HTR-8/SVneo (cell line): ENCODE results near the gene EXOC6B.
"Not testable (repeated sequence)": the region's sequence is repeated elsewhere in the genome, so short reads cannot be mapped to it uniquely, and the experiment has no call there.

Source experiments
- DNase-seq: peaks from one replicate; pipeline ENCODE4 v3.0.0; 2011; ENCODE audit warnings: low spot score, mixed read lengths; ENCODE audit not compliant: insufficient read length
- FAIRE-seq: peaks from 2 replicates; lab custom pipeline; 2011; peaks lifted over from hg19 to GRCh38; lab: Jason Lieb, UNC

EXOC6B gene

GRCh38 chr2:72512376-72512775, 313.5 kb downstream of the EXOC6B start:
- FAIRE-seq = no peak
- DNase-seq = no peak

GRCh38 chr2:72511906-72512305, 313.9 kb downstream of the EXOC6B start:
- FAIRE-seq = no peak
- DNase-seq = no peak

- FAIRE-seq = no peak
- no peak for DNase-seq
These were observed 328.1 kb downstream of the EXOC6B start for GRCh38 chr2:72497763-72498162.

GRCh38 chr2:72496479-72496878, 329.4 kb downstream of the EXOC6B start:
- FAIRE-seq = no peak
- DNase-seq = no peak

- DNase-seq = no peak
- no peak for FAIRE-seq
These were observed 331.4 kb downstream of the EXOC6B start for GRCh38 chr2:72494392-72494791.

GRCh38 chr2:72484622-72485021, 341.2 kb downstream of the EXOC6B start:
- not testable (repeated sequence) for FAIRE-seq

GRCh38 chr2:72483346-72483745, 342.5 kb downstream of the EXOC6B start:
- FAIRE-seq = no peak

More at GRCh38 chr2:72484622-72485021, 341.2 kb downstream of the EXOC6B start:
- DNase-seq = not testable (repeated sequence)

GRCh38 chr2:72475246-72475645, 350.6 kb downstream of the EXOC6B start:
- no peak for DNase-seq
- FAIRE-seq = no peak

More at GRCh38 chr2:72483346-72483745, 342.5 kb downstream of the EXOC6B start:
- DNase-seq = no peak

GRCh38 chr2:72457801-72458516, 367.9 kb downstream of the EXOC6B start:
- DNase-seq = peak; percentile 8
- no peak for FAIRE-seq

- peak; percentile 40 for FAIRE-seq
These were observed 371.6 kb downstream of the EXOC6B start for GRCh38 chr2:72454189-72454588.

GRCh38 chr2:72442270-72442669, 383.6 kb downstream of the EXOC6B start:
- no peak for FAIRE-seq

More at GRCh38 chr2:72454189-72454588, 371.6 kb downstream of the EXOC6B start:
- no peak for DNase-seq

GRCh38 chr2:72439892-72440291, 385.9 kb downstream of the EXOC6B start:
- FAIRE-seq = no peak
- no peak for DNase-seq

More at GRCh38 chr2:72442270-72442669, 383.6 kb downstream of the EXOC6B start:
- DNase-seq = no peak

- FAIRE-seq = no peak
These were observed 387.5 kb downstream of the EXOC6B start for GRCh38 chr2:72438364-72438763.

GRCh38 chr2:72431737-72432136, 394.1 kb downstream of the EXOC6B start:
- no peak for DNase-seq
- no peak for FAIRE-seq

More at GRCh38 chr2:72438364-72438763, 387.5 kb downstream of the EXOC6B start:
- DNase-seq = no peak

- no peak for DNase-seq
- FAIRE-seq = peak; percentile 31
These were observed 398.6 kb downstream of the EXOC6B start for GRCh38 chr2:72427022-72427861.

GRCh38 chr2:72425996-72426395, 399.8 kb downstream of the EXOC6B start:
- FAIRE-seq = no peak

GRCh38 chr2:72423756-72424155, 402.1 kb downstream of the EXOC6B start:
- DNase-seq (no peak), FAIRE-seq (no peak)

More at GRCh38 chr2:72425996-72426395, 399.8 kb downstream of the EXOC6B start:
- DNase-seq = no peak

GRCh38 chr2:72421771-72422379, 404.0 kb downstream of the EXOC6B start:
- not testable (repeated sequence) for DNase-seq, FAIRE-seq

GRCh38 chr2:72415781-72416475, 409.9 kb downstream of the EXOC6B start:
- DNase-seq = no peak
- FAIRE-seq = no peak

- FAIRE-seq (no peak), DNase-seq (no peak)
These were observed 410.6 kb downstream of the EXOC6B start for GRCh38 chr2:72415241-72415661.
